HCT116 (cell line): ENCODE results near the gene ALDH1L2. TPM values are rescaled to one million over a fixed set of nuclear protein-coding genes. Genes with fewer than 3 reads are reported as not detected.

Experiments
- ATAC-seq: fragments of 200-7000 bp; cut with Tn5 transposase; 2 replicates; pipeline ENCODE4 v1.9.1; 2020; ENCODE audit warnings: mild to moderate bottlenecking, moderate library complexity
- BruUV-seq: library from RNA; stranded (reverse); fragments of 400-500 nt; replicated peaks from 2 replicates; lab custom pipeline; 2021; lab: Mats Ljungman, UMichigan
- CTCF ChIA-PET: fragments of 300-600 bp; sonication (Branson Sonifier 250); formaldehyde crosslinking; loops from one replicate; lab custom pipeline; 2021; ENCODE audit warnings: antibody characterized with exemption; lab: Charles Lee
- POLR2A ChIA-PET: fragments of 300-600, 350-600 bp; sonication (Branson Sonifier 250); formaldehyde crosslinking; loops from one replicate; lab custom pipeline; 2021; ENCODE audit warnings: antibody characterized with exemption; lab: Charles Lee
- RAD21 ChIA-PET, 2 experiments: fragments of 300-600 bp; sonication (Branson Sonifier 250); formaldehyde crosslinking; loops; one replicate each; lab custom pipeline; 2023; ENCODE audit warnings: low total read pairs in 2 of 2; ENCODE audit not compliant: uncharacterized antibody in 2 of 2, unreplicated experiment in 2 of 2, low non-redundant PET in 1 of 2; lab: Charles Lee
- DNase-seq: peaks from one replicate; pipeline ENCODE4 v3.0.0-alpha.2; 2010; ENCODE audit warnings: low read depth, low spot score
- H2AFZ ChIP-seq: fragments of 200-600 bp; shearing (Covaris generic), sonication (generic); 2 replicates; pipeline ENCODE4 v1.6.1; 2017; ENCODE audit warnings: low read depth, mixed run types, mixed read lengths, antibody characterized with exemption, low read length; ENCODE audit not compliant: poor library complexity, severe bottlenecking
- H3K27ac ChIP-seq: 2 replicates; pipeline ENCODE4 v1.5.1; 2012; ENCODE audit warnings: low read depth, low read length
- H3K27me3 ChIP-seq: fragments of 200-600 bp; sonication (generic); 2 replicates; pipeline ENCODE4 v1.6.1; 2016; ENCODE audit warnings: mixed run types, low read length, mixed read lengths; ENCODE audit not compliant: insufficient read depth
- H3K36me3 ChIP-seq, 2 experiments: fragments of 200-500 bp in 1 of 2; fragments of 200-600 bp in 1 of 2; sonication (Bioruptor generic) in 1 of 2; sonication (generic) in 1 of 2; 2 replicates each; pipeline versions ENCODE4 v1.5.1 to v1.6.1; 2014 to 2016; ENCODE audit warnings: low read length in 2 of 2, inconsistent platforms in 1 of 2, mixed read lengths in 1 of 2, mixed run types in 1 of 2; ENCODE audit not compliant: insufficient read depth in 2 of 2, control insufficient read depth in 1 of 2
- H3K4me1 ChIP-seq, 2 experiments: fragments of 200-600 bp in 1 of 2; sonication (generic) in 1 of 2; 2 replicates each; pipeline versions ENCODE4 v1.5.1 to v1.6.1; 2012 to 2017; ENCODE audit warnings: low read length in 2 of 2, inconsistent platforms in 1 of 2, mild to moderate bottlenecking in 1 of 2, mixed read lengths in 1 of 2, mixed run types in 1 of 2, moderate library complexity in 1 of 2; ENCODE audit not compliant: insufficient read depth in 2 of 2, control insufficient read depth in 1 of 2
- H3K4me2 ChIP-seq: fragments of 200-600 bp; sonication (generic); 2 replicates; pipeline ENCODE4 v1.6.1; 2017; ENCODE audit warnings: mixed run types, low read length, mixed read lengths
- H3K4me3 ChIP-seq, 2 experiments: fragments of 200-600 bp in 1 of 2; sonication (generic) in 1 of 2; replicated peaks in 1 of 2; 2 replicates each; pipeline ENCODE4 v1.5.1; 2011 to 2016; ENCODE audit warnings: low read length in 2 of 2, control low read depth in 1 of 2, low read depth in 1 of 2, mild to moderate bottlenecking in 1 of 2, mixed read lengths in 1 of 2, mixed run types in 1 of 2
- H3K79me2 ChIP-seq: fragments of 200-600 bp; sonication (generic); 2 replicates; pipeline ENCODE4 v1.6.1; 2017; ENCODE audit warnings: mild to moderate bottlenecking, mixed run types, low read length, moderate library complexity, mixed read lengths; ENCODE audit not compliant: insufficient read depth
- H3K9ac ChIP-seq: fragments of 200-600 bp; sonication (generic); 2 replicates; pipeline ENCODE4 v1.6.1; 2016; ENCODE audit warnings: low read length, mixed read lengths
- H3K9me2 ChIP-seq: fragments of 200-600 bp; sonication (generic), shearing (Covaris generic); 2 replicates; pipeline ENCODE4 v1.6.1; 2017; ENCODE audit warnings: mixed run types, mild to moderate bottlenecking, moderate library complexity; ENCODE audit not compliant: insufficient read depth
- H3K9me3 ChIP-seq, 2 experiments: fragments of 200-500 bp in 1 of 2; fragments of 200-600 bp in 1 of 2; sonication (Bioruptor generic) in 1 of 2; sonication (generic) in 1 of 2; 2 replicates each; pipeline ENCODE4 v1.6.1; 2014 to 2017; ENCODE audit warnings: low read length in 2 of 2, mixed read lengths in 2 of 2, inconsistent platforms in 1 of 2, low read depth in 1 of 2, mild to moderate bottlenecking in 1 of 2, mixed run types in 1 of 2, moderate library complexity in 1 of 2; ENCODE audit not compliant: control insufficient read depth in 1 of 2, insufficient read depth in 1 of 2
- H4K20me1 ChIP-seq: fragments of 200-600 bp; sonication (generic), shearing (Covaris generic); 2 replicates; pipeline ENCODE4 v1.6.1; 2017; ENCODE audit warnings: mixed run types, mild to moderate bottlenecking, moderate library complexity; ENCODE audit not compliant: insufficient read depth
- ATF3 ChIP-seq: IDR thresholded peaks from 2 replicates; pipeline ENCODE4 v1.6.1; 2012
- CTCF ChIP-seq, 3 experiments: fragments of 200-600 bp in 1 of 3; sonication (generic) in 1 of 3; IDR thresholded peaks in 2 of 3; conservative IDR thresholded peaks in 1 of 3; 2 replicates each; pipeline ENCODE4 v1.5.1; 2012 to 2017; ENCODE audit warnings: low read depth in 2 of 3, low read length in 2 of 3, antibody characterized with exemption in 1 of 3, borderline replicate concordance in 1 of 3, control low read depth in 1 of 3, mild to moderate bottlenecking in 1 of 3, mixed read lengths in 1 of 3, mixed run types in 1 of 3, moderate library complexity in 1 of 3; ENCODE audit not compliant: insufficient read depth in 1 of 3
- EGR1 ChIP-seq: IDR thresholded peaks from 2 replicates; pipeline ENCODE4 v1.6.1; 2012; ENCODE audit warnings: low read depth
- ELF1 ChIP-seq: IDR thresholded peaks from 2 replicates; pipeline ENCODE4 v1.6.1; 2012; ENCODE audit warnings: low read depth, borderline replicate concordance
- EZH2phosphoT487 ChIP-seq: fragments of 200-600 bp; IDR thresholded peaks from 2 replicates; pipeline ENCODE4 v1.6.1; 2018; ENCODE audit warnings: antibody characterized with exemption, borderline replicate concordance
- FOSL1 ChIP-seq: IDR thresholded peaks from 2 replicates; pipeline ENCODE4 v1.6.1; 2012; ENCODE audit warnings: low read depth
- POLR2AphosphoS5 ChIP-seq: IDR thresholded peaks from 2 replicates; pipeline ENCODE4 v1.6.1; 2011; ENCODE audit warnings: mild to moderate bottlenecking, low read depth, low read length, moderate library complexity
- RAD21 ChIP-seq: IDR thresholded peaks from 2 replicates; pipeline ENCODE4 v1.6.1; 2012; ENCODE audit warnings: low read depth, mild to moderate bottlenecking
- REST ChIP-seq: IDR thresholded peaks from 2 replicates; pipeline ENCODE4 v1.6.1; 2012; ENCODE audit warnings: low read depth
- SRF ChIP-seq: IDR thresholded peaks from 2 replicates; pipeline ENCODE4 v1.6.1; 2012; ENCODE audit warnings: low read depth
- TCF7L2 ChIP-seq: IDR thresholded peaks from 2 replicates; pipeline ENCODE4 v1.7.0; 2011; ENCODE audit warnings: borderline replicate concordance, inconsistent platforms; ENCODE audit not compliant: insufficient read depth, insufficient read length; ENCODE audit errors: extremely low read depth
- YY1 ChIP-seq: IDR thresholded peaks from 2 replicates; pipeline ENCODE4 v1.6.1; 2011; ENCODE audit warnings: low read length, low read depth, moderate library complexity, mild to moderate bottlenecking; ENCODE audit not compliant: insufficient replicate concordance; ENCODE audit errors: extremely low read depth
- intact Hi-C: fragments of 100-400 bp; cut with micrococcal nuclease; formaldehyde crosslinking; loops from 2 replicates; pipeline ENCODE4 v1.10.0; 2022
- total RNA-seq: library from RNA; stranded (reverse); gene quantifications from one replicate; pipeline ENCODE4 v1.2.1, GENCODE V29; 2021; ENCODE audit not compliant: unreplicated experiment

The ALDH1L2 gene
- total RNA-seq, 1 experiment from 2014 or later = 1.5 TPM

GRCh38 chr12:105051981-105052380 is 32.3 kb downstream of the ALDH1L2 start (continued):
- TF ChIP-seq REST (no peak), POLR2AphosphoS5 (no peak), SRF (no peak), CTCF (IDR thresholded peaks at IDR 0.05 in 2 of 3, conservative IDR thresholded peaks at IDR 0.05 in 1 of 3; ENCODE audit: borderline replicate concordance in 1 of 3, insufficient read depth in 1 of 3, low read depth in 2 of 3, low read length in 2 of 3) (no peak), ATF3 (no peak), EGR1 (no peak)

- no peaks in the 10 kb centered on the region for H3K27me3 ChIP-seq
- ChIA-PET POLR2A (no interaction called here), CTCF (interaction anchor here (1.3 kb wide), 1 partner anchor 666 kb away, joined by 3 read pairs; no protein-coding TSS in a partner anchor), RAD21 (no interaction called here)
- no peak overlapping the region for H3K9ac ChIP-seq
- H3K4me1 ChIP-seq = peaks cover 0 to 5% of the 10 kb centered on the region in 2 experiments; a peak in 1 of 4 replicates
- ATAC-seq (no peak), DNase-seq (no peak)
- no peak overlapping the region for H3K4me2 ChIP-seq
- H3K9me3 ChIP-seq = no peaks in the 10 kb centered on the region
- no peaks in the 10 kb centered on the region for H4K20me1 ChIP-seq
- no peaks in the 10 kb centered on the region for H3K36me3 ChIP-seq
- H3K27ac ChIP-seq = no peak overlapping the region
- intact Hi-C loops = no loop called here
- H3K79me2 ChIP-seq = no peaks in the 10 kb centered on the region
- no TSS peak for BruUV-seq
- H3K9me2 ChIP-seq = no peaks in the 10 kb centered on the region
- no peak overlapping the region for H3K4me3 ChIP-seq
- H2AFZ ChIP-seq = no peak overlapping the region
- TF ChIP-seq YY1 = no peak
- no peak for TF ChIP-seq TCF7L2
- no peak for TF ChIP-seq ELF1
- no peak for TF ChIP-seq REST
- no peak for TF ChIP-seq ATF3
- TF ChIP-seq FOSL1 = no peak
- TF ChIP-seq EZH2phosphoT487 = no peak
- no peak for TF ChIP-seq RAD21
Measured at GRCh38 chr12:105048315-105048714, 35.9 kb downstream of the ALDH1L2 start.
